ENCODE results near the gene TTC31. TPM values are rescaled to one million over a fixed set of nuclear protein-coding genes. Genes with fewer than 3 reads are reported as not detected.

TTC31 gene
- total RNA-seq, 1 experiment from 2014 or later = 38.7 TPM

- peaks cover 51% of the 10 kb centered on the region for H3K4me1 ChIP-seq (ENCODE audit: control insufficient read depth, insufficient read depth, low read length)
- DNase-seq (ENCODE audit: low read depth, low spot score) (no peak), ATAC-seq (no peak)
- peak overlapping the region; percentile 86 to 94 for H3K4me3 ChIP-seq (ENCODE audit: low read depth in 2 of 2, low read length in 2 of 2)
- no peaks in the 10 kb centered on the region for H3K9me3 ChIP-seq (ENCODE audit: control insufficient read depth, insufficient read depth, low read depth, low read length)
- intact Hi-C loops (cut with micrococcal nuclease; ENCODE audit: unreplicated experiment) = loop anchor here (10.0 kb wide), 1 partner anchor 80 kb away; no protein-coding TSS in a partner anchor
- H3K36me3 ChIP-seq (ENCODE audit: control insufficient read depth, insufficient read depth, low read length) = peaks cover 4% of the 10 kb centered on the region
- H3K27me3 ChIP-seq (ENCODE audit: control insufficient read depth, insufficient read depth, low read length) = no peaks in the 10 kb centered on the region
- BruUV-seq (replicated peaks) = TSS peak; percentile 81
- ChIA-PET CTCF (interaction anchor here (0.7 to 0.9 kb wide), 2 partner anchors 25 to 46 kb away, joined by 4 to 11 read pairs; partner anchors contain the start of genes AUP1 and HTRA2), POLR2A (interaction anchor here (1.0 kb wide), 1 partner anchor 46 kb away, joined by 3 read pairs; no protein-coding TSS in a partner anchor)
- no peak for TF ChIP-seq SIN3A (IDR thresholded peaks at IDR 0.05; ENCODE audit: borderline replicate concordance, insufficient read depth, low read depth, low read length)
- no peak for TF ChIP-seq POLR2AphosphoS5 (IDR thresholded peaks at IDR 0.05; ENCODE audit: low read depth, low read length)
- TF ChIP-seq, protein P1, sequence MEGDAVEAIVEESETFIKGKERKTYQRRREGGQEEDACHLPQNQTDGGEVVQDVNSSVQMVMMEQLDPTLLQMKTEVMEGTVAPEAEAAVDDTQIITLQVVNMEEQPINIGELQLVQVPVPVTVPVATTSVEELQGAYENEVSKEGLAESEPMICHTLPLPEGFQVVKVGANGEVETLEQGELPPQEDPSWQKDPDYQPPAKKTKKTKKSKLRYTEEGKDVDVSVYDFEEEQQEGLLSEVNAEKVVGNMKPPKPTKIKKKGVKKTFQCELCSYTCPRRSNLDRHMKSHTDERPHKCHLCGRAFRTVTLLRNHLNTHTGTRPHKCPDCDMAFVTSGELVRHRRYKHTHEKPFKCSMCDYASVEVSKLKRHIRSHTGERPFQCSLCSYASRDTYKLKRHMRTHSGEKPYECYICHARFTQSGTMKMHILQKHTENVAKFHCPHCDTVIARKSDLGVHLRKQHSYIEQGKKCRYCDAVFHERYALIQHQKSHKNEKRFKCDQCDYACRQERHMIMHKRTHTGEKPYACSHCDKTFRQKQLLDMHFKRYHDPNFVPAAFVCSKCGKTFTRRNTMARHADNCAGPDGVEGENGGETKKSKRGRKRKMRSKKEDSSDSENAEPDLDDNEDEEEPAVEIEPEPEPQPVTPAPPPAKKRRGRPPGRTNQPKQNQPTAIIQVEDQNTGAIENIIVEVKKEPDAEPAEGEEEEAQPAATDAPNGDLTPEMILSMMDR (IDR thresholded peaks at IDR 0.05) = no peak
- TF ChIP-seq REST (IDR thresholded peaks at IDR 0.05; ENCODE audit: insufficient read depth in 1 of 2, low read depth in 2 of 2, low read length in 1 of 2) = no peak
- no peak for TF ChIP-seq TCF7L2 (IDR thresholded peaks at IDR 0.05; ENCODE audit: low read depth, low read length)
- H3K27ac ChIP-seq (ENCODE audit: low read length) = peak overlapping the region; percentile 98
- in situ Hi-C loops (cut with HindIII; ENCODE audit: low pct_unique_long_range_greater_than_20kb, low sequenced_read_pairs) = no loop called here
Measured at GRCh38 chr2:74504591-74504990, 21.7 kb downstream of the TTC31 start.

DNA sequence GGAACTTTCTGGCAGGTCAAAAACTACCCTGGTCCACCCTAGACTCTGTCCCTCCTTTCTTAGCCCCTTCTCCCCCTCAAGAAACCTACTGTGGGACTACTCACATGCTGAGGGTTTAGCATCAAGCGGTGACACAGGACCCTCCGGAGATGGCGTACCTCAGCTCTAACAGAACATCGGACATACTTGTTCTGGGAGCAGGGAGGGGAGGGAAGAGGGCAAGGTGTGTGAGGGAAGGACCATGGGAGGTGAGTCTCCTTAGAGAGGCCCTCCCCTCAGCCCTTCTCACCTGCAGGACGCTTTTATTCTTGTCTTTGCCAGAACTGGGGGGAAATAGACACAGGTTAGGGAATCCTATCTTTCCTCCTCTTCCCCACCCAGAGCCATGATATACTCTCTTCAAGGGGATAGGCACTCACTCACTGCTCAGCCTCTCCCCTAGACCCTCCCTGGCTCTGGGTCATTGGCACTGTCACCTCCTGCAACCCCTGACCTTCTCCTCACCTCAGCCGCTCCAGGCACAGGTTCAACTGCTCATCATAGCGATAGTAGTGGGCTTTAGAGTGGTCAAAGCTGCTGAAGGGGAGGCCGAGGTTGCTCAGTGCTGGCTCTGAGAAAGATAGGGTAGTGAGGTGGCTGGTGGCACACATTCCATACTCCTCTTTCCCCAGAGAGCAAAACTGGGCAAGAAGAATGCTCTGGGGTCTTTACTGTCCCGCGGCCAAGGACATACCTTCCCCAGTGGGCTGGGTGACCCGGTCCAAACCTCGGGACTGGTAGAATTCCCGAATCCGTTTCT lies 22.8 kb downstream of the TTC31 start:
- DNase-seq (ENCODE audit: low read depth, low spot score) = no peak
- in situ Hi-C loops (cut with HindIII; ENCODE audit: low pct_unique_long_range_greater_than_20kb, low sequenced_read_pairs) (no loop called here), intact Hi-C loops (cut with micrococcal nuclease; ENCODE audit: unreplicated experiment) (loop anchor here (10.0 kb wide), 1 partner anchor 79 kb away; no protein-coding TSS in a partner anchor)
- peak overlapping the region; percentile 98 for H3K27ac ChIP-seq (ENCODE audit: low read length)
- no peaks in the 10 kb centered on the region for H3K27me3 ChIP-seq (ENCODE audit: control insufficient read depth, insufficient read depth, low read length)
- BruUV-seq (replicated peaks) = no TSS peak
- H3K36me3 ChIP-seq (ENCODE audit: control insufficient read depth, insufficient read depth, low read length) = peaks cover 4% of the 10 kb centered on the region
- ChIA-PET CTCF (no interaction called here), POLR2A (no interaction called here)
- peaks cover 41% of the 10 kb centered on the region for H3K4me1 ChIP-seq (ENCODE audit: control insufficient read depth, insufficient read depth, low read length)
- H3K4me3 ChIP-seq (ENCODE audit: low read depth in 2 of 2, low read length in 2 of 2) = peak overlapping the region; percentile 86 to 94
- H3K9me3 ChIP-seq (ENCODE audit: control insufficient read depth, insufficient read depth, low read depth, low read length) = no peaks in the 10 kb centered on the region
- ATAC-seq = no peak
- TF ChIP-seq POLR2AphosphoS5 (IDR thresholded peaks at IDR 0.05; ENCODE audit: low read depth, low read length) = no peak
- no peak for TF ChIP-seq REST (IDR thresholded peaks at IDR 0.05; ENCODE audit: insufficient read depth in 1 of 2, low read depth in 2 of 2, low read length in 1 of 2)
- no peak for TF ChIP-seq SIN3A (IDR thresholded peaks at IDR 0.05; ENCODE audit: borderline replicate concordance, insufficient read depth, low read depth, low read length)
- TF ChIP-seq, protein P1 (IDR thresholded peaks at IDR 0.05) = no peak
- no peak for TF ChIP-seq TCF7L2 (IDR thresholded peaks at IDR 0.05; ENCODE audit: low read depth, low read length)

All from Panc1 (cell line).